ENCODE results near the gene SLC2A5. TPM values are rescaled to one million over a fixed set of nuclear protein-coding genes. Genes with fewer than 3 reads are reported as not detected.

SLC2A5 gene
- total RNA-seq, 1 donor from 2014 or later = not detected

DNA sequence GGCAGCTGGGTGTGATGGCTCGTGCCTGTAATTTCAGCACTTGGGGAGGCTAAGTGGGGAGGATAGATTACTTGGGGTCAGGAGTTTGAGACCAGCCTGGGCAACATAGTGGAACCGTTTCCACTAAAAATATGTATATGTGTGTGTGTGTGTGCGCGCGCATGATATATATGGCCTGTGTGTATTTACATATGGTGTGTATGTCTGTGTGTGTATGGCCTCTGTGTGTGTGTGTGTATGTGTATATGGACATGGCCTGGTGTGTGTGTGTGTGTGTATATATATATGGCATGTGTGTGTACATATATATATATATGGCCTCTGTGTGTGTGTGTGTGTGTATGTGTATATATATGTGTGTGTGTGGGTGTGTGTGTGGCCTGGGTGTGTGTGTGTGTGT is 27.2 kb downstream of the SLC2A5 start:
- no peak for DNase-seq (ENCODE audit: low spot score, unreplicated experiment)
- no peaks in the 10 kb centered on the region for H3K4me1 Mint-ChIP-seq (ENCODE audit: low read depth)
- H3K27ac Mint-ChIP-seq = no peak overlapping the region
- no peaks in the 10 kb centered on the region for H3K36me3 Mint-ChIP-seq (ENCODE audit: insufficient read depth)
- H3K9me3 Mint-ChIP-seq (ENCODE audit: low read depth) = no peaks in the 10 kb centered on the region
- H3K4me3 Mint-ChIP-seq (ENCODE audit: low read depth) = no peak overlapping the region
- no peak for TF ChIP-seq CTCF (IDR thresholded peaks at IDR 0.05; ENCODE audit: unreplicated experiment)
- no peaks in the 10 kb centered on the region for H3K27me3 Mint-ChIP-seq

- no peaks in the 10 kb centered on the region for H3K4me1 Mint-ChIP-seq (ENCODE audit: low read depth)
- no peak overlapping the region for H3K4me3 Mint-ChIP-seq (ENCODE audit: low read depth)
- no peaks in the 10 kb centered on the region for H3K27me3 Mint-ChIP-seq
- H3K27ac Mint-ChIP-seq = no peak overlapping the region
- H3K9me3 Mint-ChIP-seq (ENCODE audit: low read depth) = no peaks in the 10 kb centered on the region
- no peak for DNase-seq (ENCODE audit: low spot score, unreplicated experiment)
- H3K36me3 Mint-ChIP-seq (ENCODE audit: insufficient read depth) = no peaks in the 10 kb centered on the region
- TF ChIP-seq CTCF (IDR thresholded peaks at IDR 0.05; ENCODE audit: unreplicated experiment) = no peak
Measured at GRCh38 chr1:9041116-9041779, 28.2 kb downstream of the SLC2A5 start.

- TF ChIP-seq CTCF (IDR thresholded peaks at IDR 0.05; ENCODE audit: unreplicated experiment) = no peak
- H3K9me3 Mint-ChIP-seq (ENCODE audit: low read depth) = peaks cover 1% of the 10 kb centered on the region
- no peak for DNase-seq (ENCODE audit: low spot score, unreplicated experiment)
- no peak overlapping the region for H3K4me3 Mint-ChIP-seq (ENCODE audit: low read depth)
- no peaks in the 10 kb centered on the region for H3K4me1 Mint-ChIP-seq (ENCODE audit: low read depth)
- H3K27ac Mint-ChIP-seq = no peak overlapping the region
- no peaks in the 10 kb centered on the region for H3K27me3 Mint-ChIP-seq
- H3K36me3 Mint-ChIP-seq (ENCODE audit: insufficient read depth) = no peaks in the 10 kb centered on the region
Measured at GRCh38 chr1:9040659-9041030, 28.8 kb downstream of the SLC2A5 start.

- Mint-ChIP-seq H3K36me3 (ENCODE audit: insufficient read depth) (peaks cover 3% of the 10 kb centered on the region), H3K27me3 (no peaks in the 10 kb centered on the region), H3K4me3 (ENCODE audit: low read depth) (no peak overlapping the region), H3K4me1 (ENCODE audit: low read depth) (no peaks in the 10 kb centered on the region), H3K27ac (no peak overlapping the region), H3K9me3 (ENCODE audit: low read depth) (peaks cover 6% of the 10 kb centered on the region)
- no peak for DNase-seq (ENCODE audit: low spot score, unreplicated experiment)
- TF ChIP-seq CTCF (IDR thresholded peaks at IDR 0.05; ENCODE audit: unreplicated experiment) = no peak
Measured at GRCh38 chr1:9039761-9040658, 29.4 kb downstream of the SLC2A5 start.

DNA sequence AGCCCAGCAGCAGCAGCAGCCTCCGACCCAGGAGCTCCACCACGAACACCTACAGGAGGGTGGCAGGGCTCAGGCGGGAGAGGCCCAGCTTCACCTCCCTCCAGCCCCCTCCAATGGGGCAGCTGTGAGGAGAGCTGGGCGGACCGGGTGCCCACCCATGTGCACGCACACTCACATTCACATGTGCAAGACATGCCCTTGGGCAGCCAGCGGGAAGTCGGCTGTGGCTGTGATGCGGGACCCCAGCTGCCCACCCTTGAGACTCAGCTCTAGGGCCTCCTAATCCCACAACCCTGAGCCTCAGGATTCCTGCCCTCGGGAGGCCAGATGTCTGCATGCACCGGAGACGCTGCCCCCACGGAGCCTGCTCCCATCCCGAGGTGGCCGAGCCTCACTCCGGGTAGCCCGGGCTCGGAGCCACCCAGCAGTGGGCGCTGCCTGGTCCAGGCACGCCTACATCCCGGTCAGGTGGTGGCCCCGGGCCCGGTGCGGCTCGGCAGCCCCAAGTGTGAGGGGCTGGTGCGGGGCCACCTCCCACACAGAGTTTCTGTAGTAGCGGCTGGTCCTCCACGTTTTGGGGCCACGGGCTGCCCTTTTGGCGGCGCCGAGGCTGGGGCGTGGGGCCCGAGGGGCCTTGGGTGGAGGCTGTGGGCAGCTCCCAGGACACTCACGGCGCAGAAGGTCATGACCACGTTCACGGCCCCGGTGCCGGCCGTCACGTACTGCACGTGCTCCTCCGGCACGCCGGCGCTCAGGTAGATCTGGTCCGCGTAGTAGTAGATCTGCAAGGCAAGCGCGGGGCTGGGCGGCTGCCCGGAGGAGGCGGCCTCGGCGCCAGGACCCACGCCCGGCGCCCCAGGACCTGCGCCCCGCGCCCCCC is 30.3 kb downstream of the SLC2A5 start:
- no peak for TF ChIP-seq CTCF (IDR thresholded peaks at IDR 0.05; ENCODE audit: unreplicated experiment)
- Mint-ChIP-seq H3K36me3 (ENCODE audit: insufficient read depth) (peaks cover 3% of the 10 kb centered on the region), H3K4me1 (ENCODE audit: low read depth) (no peaks in the 10 kb centered on the region), H3K9me3 (ENCODE audit: low read depth) (peaks cover 10% of the 10 kb centered on the region), H3K27ac (no peak overlapping the region), H3K27me3 (no peaks in the 10 kb centered on the region), H3K4me3 (ENCODE audit: low read depth) (no peak overlapping the region)
- DNase-seq (ENCODE audit: low spot score, unreplicated experiment) = no peak

All from progenitor cell of endocrine pancreas (in vitro differentiated cells).